Measurements from ENCODE around the gene PRKAR1B. TPM values are rescaled to one million over a fixed set of nuclear protein-coding genes. Genes with fewer than 3 reads are reported as not detected.

The PRKAR1B gene
- total RNA-seq, 2 experiments from 2014 or later, result 13.1 to 13.4 TPM

DNA sequence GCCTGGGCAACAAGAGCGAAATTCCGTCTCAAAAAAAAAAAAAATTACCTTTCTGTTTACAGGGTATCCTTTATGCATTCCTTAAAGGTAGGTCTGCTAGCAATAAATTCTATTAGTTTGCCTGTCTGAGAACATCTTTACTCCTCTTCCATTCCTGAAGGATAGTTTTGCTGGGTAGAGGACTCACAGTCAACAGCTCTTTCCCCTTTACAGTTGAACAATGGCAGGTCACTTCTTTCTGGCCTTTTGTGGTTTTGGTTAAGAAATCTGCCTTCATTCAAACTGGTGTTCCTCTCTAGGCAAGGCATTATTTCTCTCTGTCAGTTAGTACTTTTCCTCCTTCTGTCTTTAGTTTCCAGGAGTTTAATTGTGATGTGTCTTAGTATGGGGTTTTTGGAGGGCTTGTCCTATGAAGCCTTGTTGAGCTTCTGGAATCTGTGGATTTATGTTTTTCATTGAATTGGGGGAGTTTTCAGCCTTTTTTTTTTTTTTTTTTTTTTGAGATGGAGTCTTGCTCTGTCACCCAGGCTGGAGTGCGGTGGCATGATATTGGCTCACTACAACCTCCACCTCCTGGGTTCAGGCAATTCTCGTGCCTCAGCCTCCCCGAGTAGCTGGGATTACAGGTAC, 5.3 kb downstream of the PRKAR1B start:
- H3K27me3 Mint-ChIP-seq, result no peaks in the 10 kb centered on the region
- POLR2A ChIA-PET, result no interaction called here
- H3K36me3 Mint-ChIP-seq (ENCODE audit: low read depth), result peaks cover 34% of the 10 kb centered on the region
- CTCF ChIA-PET, result interaction anchor here (0.7 kb wide), 1 partner anchor 88 kb away, joined by 3 read pairs; no protein-coding TSS in a partner anchor
- no peak for DNase-seq
- no peak overlapping the region for H3K4me3 Mint-ChIP-seq
- peaks cover 19% of the 10 kb centered on the region for H3K9me3 Mint-ChIP-seq
- peaks cover 13% of the 10 kb centered on the region for H3K4me1 Mint-ChIP-seq
- no peak overlapping the region for H3K27ac Mint-ChIP-seq

DNA sequence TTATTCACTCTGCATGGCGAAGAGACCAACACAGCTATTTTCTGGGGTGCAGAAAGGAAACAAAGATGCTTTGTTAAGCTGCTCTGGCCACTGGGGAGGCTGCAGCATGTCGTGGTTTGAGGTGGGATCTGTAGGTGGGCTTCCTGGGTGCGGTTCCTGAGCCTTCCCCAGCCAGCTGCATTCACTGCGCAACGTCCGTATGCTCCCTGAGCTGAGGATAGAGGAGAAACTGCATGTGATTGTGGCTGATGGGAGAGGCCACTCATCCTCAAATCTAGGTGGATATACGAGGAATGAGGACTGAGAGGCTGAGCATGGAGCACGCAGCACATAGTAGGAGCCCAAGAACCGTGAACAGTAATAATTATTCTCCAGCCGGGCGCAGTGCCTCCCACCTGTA, 10.4 kb downstream of the PRKAR1B start:
- POLR2A ChIA-PET, result no interaction called here
- no peak for DNase-seq
- peaks cover 6% of the 10 kb centered on the region for H3K9me3 Mint-ChIP-seq
- CTCF ChIA-PET, result no interaction called here
- H3K4me3 Mint-ChIP-seq, result no peak overlapping the region
- H3K27me3 Mint-ChIP-seq, result peaks cover 5% of the 10 kb centered on the region
- no peak overlapping the region for H3K27ac Mint-ChIP-seq
- H3K36me3 Mint-ChIP-seq (ENCODE audit: low read depth), result peaks cover under 1% of the 10 kb centered on the region
- peaks cover 5% of the 10 kb centered on the region for H3K4me1 Mint-ChIP-seq

DNA sequence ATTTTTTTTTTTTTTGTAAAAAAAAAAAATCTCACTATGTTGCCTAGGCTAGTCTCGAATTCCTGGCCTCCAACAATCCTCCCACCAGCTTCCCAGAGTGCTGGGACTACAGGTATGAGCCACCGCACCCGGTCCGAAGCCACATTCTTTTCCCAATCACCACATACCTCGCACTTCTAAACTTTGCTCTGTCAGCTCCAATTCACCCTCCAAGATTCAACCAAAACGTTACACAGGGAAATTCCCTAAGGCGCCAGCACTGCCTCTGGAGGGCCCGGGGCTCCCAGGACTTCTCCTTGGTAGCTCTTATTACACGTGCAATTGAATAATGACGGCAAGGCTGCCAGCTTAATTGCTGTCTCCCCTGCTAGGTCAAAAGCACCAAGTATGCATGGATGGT, 10.9 kb downstream of the PRKAR1B start:
- Mint-ChIP-seq H3K27ac (no peak overlapping the region), H3K9me3 (peaks cover 5% of the 10 kb centered on the region), H3K4me1 (peaks cover 5% of the 10 kb centered on the region), H3K27me3 (peaks cover 5% of the 10 kb centered on the region), H3K36me3 (ENCODE audit: low read depth) (no peaks in the 10 kb centered on the region), H3K4me3 (no peak overlapping the region)
- DNase-seq, result no peak
- POLR2A ChIA-PET, result no interaction called here
- CTCF ChIA-PET, result no interaction called here

DNA sequence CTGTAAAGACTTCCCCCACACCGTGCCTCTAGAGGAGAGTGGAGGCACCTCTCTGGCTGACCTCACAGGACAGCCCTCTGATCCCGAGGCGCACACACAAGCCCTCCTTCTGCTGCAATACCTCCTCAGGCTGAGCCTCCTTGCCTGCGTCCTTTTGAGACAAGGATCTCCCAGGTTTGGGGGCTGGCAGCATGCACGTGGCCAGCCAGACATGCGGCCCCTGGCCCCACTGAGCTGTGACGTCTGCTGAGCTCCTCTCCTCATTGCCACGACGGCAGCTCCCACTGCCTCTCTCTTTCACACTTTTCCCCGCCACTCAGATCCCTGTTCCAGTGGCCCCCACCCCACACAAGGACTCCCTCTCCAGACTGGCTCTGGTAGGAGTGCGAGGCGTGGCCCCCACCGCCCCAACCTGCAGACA, 12.8 kb downstream of the PRKAR1B start:
- Mint-ChIP-seq H3K9me3 (no peaks in the 10 kb centered on the region), H3K27me3 (peaks cover 5% of the 10 kb centered on the region), H3K27ac (no peak overlapping the region), H3K4me3 (no peak overlapping the region), H3K36me3 (ENCODE audit: low read depth) (peaks cover 3% of the 10 kb centered on the region), H3K4me1 (peaks cover 7% of the 10 kb centered on the region)
- POLR2A ChIA-PET, result no interaction called here
- CTCF ChIA-PET, result no interaction called here
- DNase-seq, result no peak

DNA sequence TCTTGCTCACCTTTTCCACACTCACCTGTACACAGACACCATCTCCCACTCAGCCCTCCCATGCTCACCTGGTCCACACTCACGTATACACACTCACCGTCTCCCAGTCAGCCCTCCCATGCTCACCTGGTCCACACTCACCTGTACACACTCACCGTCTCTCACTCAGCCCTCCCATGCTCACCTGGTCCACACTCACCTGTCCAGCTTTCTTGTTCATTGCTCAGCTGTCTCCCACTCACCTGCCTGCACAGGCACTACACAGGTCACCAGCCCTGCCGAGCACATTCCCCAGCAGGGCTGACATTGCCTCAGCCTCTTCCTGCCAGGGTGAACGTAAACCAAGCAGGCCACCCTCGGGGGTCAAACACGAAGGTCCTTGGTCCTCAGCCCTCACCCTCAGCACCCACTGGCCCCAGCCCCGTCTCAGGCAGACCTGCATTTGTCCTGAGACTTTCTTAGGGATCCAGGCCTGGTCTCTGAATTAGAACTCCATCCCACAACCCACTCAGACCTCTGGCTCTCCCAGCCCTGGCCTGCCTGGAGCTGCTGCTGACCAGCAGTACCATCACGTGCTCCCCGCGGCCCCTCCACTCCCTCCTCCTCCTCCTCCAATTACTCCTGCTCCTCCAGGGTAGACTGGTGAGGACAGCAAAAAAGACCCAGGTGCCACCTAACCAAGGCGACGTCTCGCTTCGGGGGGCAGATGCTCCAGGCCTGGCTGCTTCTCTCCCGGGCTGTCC, 13.4 kb downstream of the PRKAR1B start:
- ChIA-PET POLR2A (no interaction called here), CTCF (no interaction called here)
- Mint-ChIP-seq H3K4me3 (no peak overlapping the region), H3K27ac (no peak overlapping the region), H3K9me3 (no peaks in the 10 kb centered on the region), H3K27me3 (peaks cover 5% of the 10 kb centered on the region), H3K36me3 (ENCODE audit: low read depth) (peaks cover 3% of the 10 kb centered on the region), H3K4me1 (peaks cover 7% of the 10 kb centered on the region)
- DNase-seq, result no peak

DNA sequence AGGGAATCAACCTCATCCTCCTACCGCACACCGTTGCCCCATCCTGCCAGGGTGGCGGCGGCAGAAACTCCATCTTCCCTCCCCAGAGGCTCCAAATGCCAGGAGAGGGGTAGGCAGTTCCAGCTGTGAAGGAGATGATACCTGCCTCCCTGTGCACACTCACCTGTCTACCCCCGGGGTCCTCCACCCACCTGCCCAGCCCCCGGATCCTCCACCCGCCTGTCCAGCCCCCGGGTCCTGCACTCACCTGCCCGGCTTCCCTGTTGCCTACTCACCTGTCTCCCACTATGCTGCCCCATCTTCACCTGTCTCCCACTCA, 14.0 kb downstream of the PRKAR1B start:
- Mint-ChIP-seq H3K4me3 (no peak overlapping the region), H3K36me3 (ENCODE audit: low read depth) (peaks cover 3% of the 10 kb centered on the region)
- POLR2A ChIA-PET, result no interaction called here

DNA sequence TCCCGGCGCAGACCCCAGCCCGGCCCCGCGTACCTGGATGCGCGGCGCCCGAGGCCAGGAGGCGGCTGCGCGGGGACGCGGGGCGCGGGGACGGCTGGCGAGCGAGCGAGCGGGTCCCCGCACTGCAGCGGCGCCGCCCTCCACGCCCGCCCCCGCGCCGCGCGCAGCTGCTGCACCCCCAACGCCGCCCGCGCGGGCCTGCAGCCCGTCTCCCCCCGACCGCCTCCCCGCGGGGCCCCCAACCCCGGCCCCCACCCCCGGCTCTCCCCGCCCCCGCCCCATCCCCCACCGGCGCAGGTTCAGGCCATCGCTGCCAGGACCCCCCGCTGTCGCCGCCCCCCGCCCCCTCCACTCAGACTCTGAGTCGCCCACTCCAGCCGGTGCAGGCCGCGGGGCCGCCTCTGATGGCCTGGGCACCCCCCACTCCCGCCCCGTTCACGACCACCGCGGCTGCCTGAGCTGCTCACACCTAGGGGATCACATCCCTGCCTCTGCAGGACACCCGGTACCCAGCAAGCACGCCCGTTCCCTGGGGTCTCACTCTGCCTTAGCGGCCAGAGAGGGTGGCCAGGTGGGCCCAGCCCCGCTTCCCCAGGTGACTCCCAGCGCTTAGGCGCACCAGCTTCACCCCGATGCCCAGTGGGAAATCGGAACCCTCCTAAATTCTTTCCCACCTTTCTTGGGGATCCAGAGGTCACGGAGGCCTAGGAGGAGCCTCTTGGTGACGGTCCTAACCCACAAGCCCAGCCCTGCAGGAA, 14.5 kb downstream of the PRKAR1B start:
- no peaks in the 10 kb centered on the region for H3K9me3 Mint-ChIP-seq
- peaks cover 5% of the 10 kb centered on the region for H3K27me3 Mint-ChIP-seq
- H3K36me3 Mint-ChIP-seq (ENCODE audit: low read depth), result peaks cover 3% of the 10 kb centered on the region
- H3K4me1 Mint-ChIP-seq, result peaks cover 7% of the 10 kb centered on the region
- no peak overlapping the region for H3K4me3 Mint-ChIP-seq
- POLR2A ChIA-PET, result no interaction called here
- no peak for DNase-seq
- CTCF ChIA-PET, result no interaction called here
- no peak overlapping the region for H3K27ac Mint-ChIP-seq

More for the DNA sequence above, 14.0 kb downstream of the PRKAR1B start:
- Mint-ChIP-seq H3K27ac (no peak overlapping the region), H3K9me3 (no peaks in the 10 kb centered on the region), H3K27me3 (peaks cover 5% of the 10 kb centered on the region), H3K4me1 (peaks cover 7% of the 10 kb centered on the region)
- CTCF ChIA-PET, result no interaction called here
- DNase-seq, result no peak

DNA sequence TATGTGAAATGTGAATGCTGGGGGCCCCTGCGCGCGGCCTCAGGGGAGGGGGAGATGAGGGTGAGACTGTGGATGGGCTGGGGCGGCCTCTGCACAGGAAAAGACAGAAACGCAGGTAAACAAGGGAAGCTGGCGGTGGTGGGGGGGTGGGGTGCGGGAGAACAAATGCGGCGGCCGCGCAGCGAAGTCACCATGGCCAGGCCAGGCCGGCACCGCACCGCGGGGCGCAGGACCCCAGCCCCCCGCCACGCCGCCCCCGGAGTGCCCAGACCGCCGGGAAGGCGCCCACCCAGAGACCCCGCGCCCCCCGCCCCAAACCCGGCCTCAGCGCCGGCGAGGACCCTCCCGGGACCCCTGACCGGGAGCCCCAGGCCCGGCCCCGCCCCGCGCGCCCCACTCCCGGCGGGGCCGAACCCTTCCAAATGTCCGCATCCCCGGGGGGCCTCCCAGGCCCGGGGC, 15.1 kb downstream of the PRKAR1B start:
- no peak overlapping the region for H3K4me3 Mint-ChIP-seq
- peaks cover 3% of the 10 kb centered on the region for H3K36me3 Mint-ChIP-seq (ENCODE audit: low read depth)
- H3K27ac Mint-ChIP-seq, result no peak overlapping the region
- ChIA-PET CTCF (no interaction called here), POLR2A (no interaction called here)
- peaks cover 5% of the 10 kb centered on the region for H3K27me3 Mint-ChIP-seq
- no peaks in the 10 kb centered on the region for H3K9me3 Mint-ChIP-seq
- no peak for DNase-seq
- peaks cover 7% of the 10 kb centered on the region for H3K4me1 Mint-ChIP-seq

DNA sequence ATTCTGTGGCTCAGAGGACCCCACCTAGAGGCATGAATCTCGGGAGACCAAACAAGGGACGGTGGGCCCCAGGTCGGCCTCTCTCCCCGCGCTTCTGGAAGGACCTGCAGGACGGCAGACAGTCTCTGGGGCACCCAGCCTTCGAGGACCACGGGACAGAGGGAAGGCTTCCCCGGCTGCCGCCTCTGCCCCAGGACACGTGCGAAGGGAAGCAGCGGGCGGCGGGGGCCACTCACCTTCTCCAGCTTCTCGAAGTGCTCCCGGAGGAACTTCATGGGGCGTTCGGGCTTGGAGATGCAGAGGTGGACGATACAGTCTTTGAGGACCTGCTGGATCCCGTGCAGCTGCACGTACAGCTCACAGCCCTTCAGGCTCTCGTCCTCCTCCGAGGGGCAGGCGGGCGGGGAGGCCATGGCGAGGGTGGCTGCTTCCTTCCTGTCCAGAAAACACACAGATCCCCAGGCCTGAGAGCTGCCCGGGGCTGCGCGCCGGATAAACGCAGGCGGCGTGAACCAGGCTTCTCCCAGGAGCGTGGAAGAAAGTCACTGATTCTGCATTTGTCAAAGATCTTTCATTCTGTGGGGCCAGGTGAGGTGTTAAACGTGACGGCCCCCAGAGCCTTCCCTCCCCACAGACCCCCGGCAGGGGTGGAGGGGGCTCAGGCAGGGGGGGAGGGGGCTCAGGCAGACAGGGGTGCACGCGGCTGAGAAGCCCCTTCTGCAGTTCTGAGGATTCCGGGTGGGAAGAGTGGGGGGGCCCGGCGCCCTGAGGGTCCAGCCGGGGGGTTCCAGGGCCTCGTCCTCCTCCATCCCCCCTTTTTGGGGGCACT, 15.8 kb downstream of the PRKAR1B start:
- no peak overlapping the region for H3K27ac Mint-ChIP-seq
- H3K27me3 Mint-ChIP-seq, result peaks cover 5% of the 10 kb centered on the region
- peaks cover 3% of the 10 kb centered on the region for H3K36me3 Mint-ChIP-seq (ENCODE audit: low read depth)
- H3K9me3 Mint-ChIP-seq, result no peaks in the 10 kb centered on the region
- peaks cover 7% of the 10 kb centered on the region for H3K4me1 Mint-ChIP-seq
- ChIA-PET CTCF (no interaction called here), POLR2A (no interaction called here)
- no peak for DNase-seq
- no peak overlapping the region for H3K4me3 Mint-ChIP-seq

DNA sequence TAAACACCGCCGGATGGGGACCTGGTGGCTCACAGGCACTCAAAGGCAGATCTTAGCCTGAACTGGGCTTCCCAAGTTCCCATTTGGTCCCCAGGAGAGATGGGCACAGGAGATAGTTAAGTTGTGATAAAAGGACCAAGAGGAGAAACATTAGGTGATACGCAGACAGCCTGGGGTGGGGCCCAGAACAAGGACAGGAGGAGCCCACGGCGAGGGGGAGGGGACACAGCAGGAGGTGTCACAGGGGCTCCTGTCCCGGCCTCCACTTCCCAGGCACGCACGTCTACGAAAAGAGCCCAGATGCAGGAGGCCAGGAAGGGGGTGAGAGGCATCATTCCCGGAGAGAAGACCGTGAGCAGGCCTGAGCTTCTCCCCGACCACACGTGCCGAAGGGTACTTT, 16.9 kb downstream of the PRKAR1B start:
- Mint-ChIP-seq H3K4me1 (peaks cover 7% of the 10 kb centered on the region), H3K27me3 (peaks cover 5% of the 10 kb centered on the region), H3K36me3 (ENCODE audit: low read depth) (peaks cover 3% of the 10 kb centered on the region), H3K9me3 (no peaks in the 10 kb centered on the region), H3K4me3 (no peak overlapping the region), H3K27ac (no peak overlapping the region)
- CTCF ChIA-PET, result no interaction called here
- POLR2A ChIA-PET, result no interaction called here
- DNase-seq, result no peak

DNA sequence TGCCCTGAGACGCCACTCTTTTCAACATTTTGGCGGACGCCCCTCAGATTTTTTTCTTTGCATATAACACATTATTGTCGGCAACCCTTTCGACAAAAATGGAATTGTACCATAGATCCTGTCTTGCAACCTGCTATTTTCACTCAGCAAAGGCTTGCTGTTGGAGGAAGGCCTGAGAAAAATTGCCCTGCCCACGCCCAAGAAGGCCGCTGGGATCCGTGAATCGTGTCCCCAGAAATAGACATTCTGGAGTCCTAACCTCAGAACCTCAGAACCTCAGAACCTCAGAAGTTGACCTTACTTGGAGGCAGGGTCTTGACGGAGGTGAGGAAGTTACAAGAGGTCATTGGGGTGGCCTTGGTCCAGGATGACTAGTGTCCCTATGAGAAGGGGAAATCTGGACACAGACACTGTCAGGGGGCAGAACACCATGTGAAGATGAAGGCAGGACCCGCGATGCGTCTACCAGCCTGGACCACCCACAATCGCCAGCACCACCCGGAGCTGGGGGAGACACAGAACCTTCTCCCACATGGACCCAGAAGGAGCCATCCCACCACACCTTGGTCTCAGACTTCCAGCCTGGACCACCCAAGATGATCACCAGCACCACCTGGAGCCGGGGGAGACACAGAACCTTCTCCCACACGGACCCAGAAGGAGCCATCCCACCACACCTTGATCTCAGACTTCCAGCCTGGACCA, 19.6 kb downstream of the PRKAR1B start:
- Mint-ChIP-seq H3K27ac (no peak overlapping the region), H3K4me3 (no peak overlapping the region), H3K36me3 (ENCODE audit: low read depth) (peaks cover 10% of the 10 kb centered on the region), H3K4me1 (peaks cover 2% of the 10 kb centered on the region), H3K27me3 (no peaks in the 10 kb centered on the region), H3K9me3 (peaks cover 6% of the 10 kb centered on the region)
- no peak for DNase-seq
- ChIA-PET CTCF (no interaction called here), POLR2A (no interaction called here)

DNA sequence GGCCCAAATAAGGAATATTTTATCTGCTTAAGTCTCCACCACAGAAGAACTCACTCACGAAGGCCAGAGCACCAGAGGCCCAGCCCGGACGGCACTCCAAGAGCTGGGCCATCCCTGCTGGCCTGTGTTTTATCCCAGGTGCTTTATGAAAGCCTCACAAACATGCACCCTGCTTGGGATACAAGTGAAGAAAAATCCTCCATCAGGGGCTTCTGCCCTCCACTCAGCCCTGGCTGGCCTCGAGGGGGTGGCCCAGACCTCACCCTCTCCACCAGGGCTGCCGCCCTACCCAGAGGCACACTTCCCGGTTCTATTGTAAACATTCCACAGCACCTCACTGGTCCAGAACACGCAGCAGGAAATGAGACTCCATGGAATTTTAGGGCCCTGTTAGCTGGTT, 20.4 kb downstream of the PRKAR1B start:
- Mint-ChIP-seq H3K36me3 (ENCODE audit: low read depth) (peaks cover 13% of the 10 kb centered on the region), H3K27me3 (no peaks in the 10 kb centered on the region), H3K27ac (no peak overlapping the region), H3K9me3 (peaks cover 9% of the 10 kb centered on the region), H3K4me3 (no peak overlapping the region), H3K4me1 (peaks cover 2% of the 10 kb centered on the region)
- CTCF ChIA-PET, result no interaction called here
- POLR2A ChIA-PET, result no interaction called here
- DNase-seq, result no peak

DNA sequence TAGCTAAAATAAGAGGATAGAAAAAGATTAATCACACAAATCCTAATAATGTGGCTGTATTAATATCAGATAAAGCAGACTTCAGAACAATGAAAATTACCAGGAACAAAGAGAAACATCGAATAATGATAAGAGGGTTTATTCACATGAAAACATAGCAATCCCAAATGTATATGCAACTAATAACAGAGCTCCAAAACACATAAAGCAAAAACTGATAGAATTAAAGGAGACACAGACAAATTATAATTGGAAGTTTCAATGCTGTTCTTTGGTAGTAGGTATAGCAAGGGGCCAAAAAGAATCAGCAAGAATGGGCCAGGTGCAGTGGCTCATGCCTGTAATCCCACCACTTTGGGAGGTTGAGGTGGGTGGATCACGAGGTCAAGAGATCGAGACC, 24.0 kb downstream of the PRKAR1B start:
- H3K4me1 Mint-ChIP-seq, result no peaks in the 10 kb centered on the region
- H3K9me3 Mint-ChIP-seq, result peaks cover 9% of the 10 kb centered on the region
- H3K27ac Mint-ChIP-seq, result no peak overlapping the region
- no peaks in the 10 kb centered on the region for H3K27me3 Mint-ChIP-seq
- ChIA-PET POLR2A (no interaction called here), CTCF (no interaction called here)
- peaks cover 14% of the 10 kb centered on the region for H3K36me3 Mint-ChIP-seq (ENCODE audit: low read depth)
- H3K4me3 Mint-ChIP-seq, result no peak overlapping the region
- DNase-seq, result no peak
